Left lobe of liver (tissue), 2 donors: ENCODE results near the gene ZNF420. TPM values are rescaled to one million over a fixed set of nuclear protein-coding genes. Genes with fewer than 3 reads are reported as not detected.

Source experiments
- ATAC-seq: fragments of 200-7000 bp; cut with Tn5 transposase; one replicate; pipeline ENCODE4 v1.9.1; 2020; ENCODE audit warnings: mild to moderate bottlenecking, moderate library complexity
- DNase-seq: peaks from one replicate; pipeline ENCODE4 v3.0.0-alpha.2; 2020; ENCODE audit warnings: low spot score
- total RNA-seq: library from RNA; stranded (reverse); gene quantifications from one replicate; pipeline ENCODE4 v1.2.1, GENCODE V29; 2021
- donor health status: DM: no; HTN: no; CAD: no; lungs with moderate emphysema.
- donor health status: DM: no; HTN: yes; CAD: no.

ZNF420 gene
- total RNA-seq, 1 donor from 2014 or later = 5.6 TPM

DNA sequence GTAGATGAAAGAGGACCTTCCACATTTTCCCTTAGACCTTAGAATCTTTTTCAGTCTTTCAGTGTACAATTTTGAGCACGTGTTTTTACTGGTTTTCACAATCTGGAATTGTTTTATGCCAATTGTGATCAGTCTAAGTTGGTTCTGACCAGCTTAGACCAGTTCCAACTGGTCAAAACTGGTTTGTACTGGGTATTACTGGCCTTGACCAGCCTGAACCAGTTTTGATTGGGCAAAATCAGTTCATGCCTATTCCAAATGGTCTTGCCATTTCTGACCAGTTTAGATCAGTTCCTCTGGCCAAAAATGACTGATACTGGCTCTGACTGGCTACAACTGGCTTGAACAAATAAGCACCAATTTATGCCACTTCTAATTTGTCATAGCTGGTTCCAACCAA, 57.9 kb downstream of the ZNF420 start:
- DNase-seq = no peak
- ATAC-seq = no peak

GRCh38 chr19:37148214-37148613, 70.0 kb downstream of the ZNF420 start:
- DNase-seq = no peak
- no peak for ATAC-seq

DNA sequence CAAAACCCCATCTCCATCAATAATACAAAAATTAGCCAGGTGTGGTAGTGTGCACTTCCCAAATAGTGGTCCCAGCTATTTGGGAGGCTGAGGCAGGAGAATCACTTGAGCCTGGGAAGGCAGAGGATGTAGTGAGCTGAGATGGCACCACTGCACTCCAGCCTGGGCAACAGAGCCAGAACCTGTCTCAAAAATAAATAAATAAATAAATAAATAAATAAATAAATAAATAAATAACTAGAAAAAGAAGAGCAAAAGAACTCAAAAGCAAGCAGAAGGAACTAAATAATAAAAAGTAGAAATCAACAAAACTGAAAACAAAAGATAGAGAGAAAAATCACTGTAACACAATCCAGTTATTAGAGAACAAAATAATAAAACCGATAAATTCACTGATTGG, 81.9 kb downstream of the ZNF420 start:
- no peak for ATAC-seq
- no peak for DNase-seq

DNA sequence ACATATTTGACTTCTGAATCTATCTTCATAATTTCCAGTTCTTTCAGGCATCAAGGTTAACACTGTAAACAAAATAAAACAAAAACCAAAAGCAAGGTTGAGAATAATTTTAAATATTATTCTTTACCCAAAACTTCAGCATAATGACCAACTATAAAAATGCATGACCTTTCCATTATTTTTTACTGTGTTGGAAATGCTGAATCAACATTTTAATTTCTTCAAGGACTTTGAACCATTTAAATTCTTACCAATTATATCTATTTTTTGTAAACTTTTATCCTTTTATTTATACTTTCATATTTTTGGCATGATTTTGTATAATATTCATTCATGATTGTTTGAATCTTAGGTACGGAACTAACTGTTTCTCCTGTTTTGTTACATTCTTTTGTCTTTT, 87.4 kb downstream of the ZNF420 start:
- DNase-seq = no peak
- no peak for ATAC-seq

DNA sequence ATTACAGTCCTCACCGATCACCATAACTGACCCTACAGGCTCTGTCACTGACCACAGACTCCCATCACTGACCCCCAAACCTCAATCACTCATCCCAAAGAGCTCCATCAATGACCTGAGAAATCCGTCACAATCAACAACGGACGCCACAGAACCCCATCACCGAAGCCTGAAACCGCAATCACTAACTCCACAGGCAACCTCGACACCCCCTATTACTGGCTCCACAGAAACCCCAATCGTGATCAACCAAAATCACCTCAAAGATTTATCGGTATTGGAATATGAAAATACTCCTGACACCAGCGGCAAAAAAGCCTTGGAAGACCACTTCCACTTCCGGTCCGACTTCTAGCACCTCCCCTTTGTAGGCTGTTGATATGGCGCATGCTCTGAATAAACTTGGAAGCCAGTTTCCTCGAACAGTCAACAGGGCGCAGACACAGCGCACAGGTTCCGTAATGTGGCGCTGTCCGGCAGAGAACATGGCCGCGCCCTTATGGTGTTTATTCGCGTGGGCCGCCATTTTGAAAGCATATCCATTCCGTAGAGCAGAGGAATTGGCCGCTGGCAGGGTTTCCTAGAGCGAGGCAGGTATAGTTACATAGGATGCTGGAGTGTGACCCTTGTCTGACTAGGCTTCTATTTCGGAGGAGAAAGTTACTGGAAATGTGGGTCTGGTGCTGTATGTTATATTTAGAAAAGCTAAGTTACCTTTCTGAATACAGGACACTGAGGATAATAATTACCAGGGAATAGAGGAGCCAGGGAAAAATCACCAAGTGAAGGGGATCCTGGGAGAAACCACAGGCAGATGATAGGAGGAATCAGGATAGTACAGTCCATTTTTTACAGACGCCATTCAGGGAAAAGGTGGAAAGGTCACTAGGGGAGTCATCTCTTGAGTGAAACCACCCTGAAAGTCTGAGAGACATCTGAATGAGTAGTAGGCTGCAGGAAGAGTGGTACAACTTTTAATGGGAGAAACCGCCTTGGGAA, 94.4 kb downstream of the ZNF420 start, which contains the start of gene ZNF585A:
ZNF585A (minus strand) TSS at position 328 of the 999 bp plus-strand sequence. CDS start 2,785 bp downstream, outside the sequence.
- DNase-seq (peak; percentile 94), ATAC-seq (peak; percentile 100)

Other genes with a start within 250 kb of the ZNF420 start
- gene ZNF790, start 240.0 kb upstream of the ZNF420 start, total RNA-seq = 5.1 TPM
- gene ZNF345, start 227.6 kb upstream of the ZNF420 start, total RNA-seq = 2.1 TPM
- gene ZNF829, start 162.1 kb upstream of the ZNF420 start, total RNA-seq = 0.70 TPM
- 1.9 TPM for gene ZNF568, start 162.1 kb upstream of the ZNF420 start, total RNA-seq
- gene ZNF585A, start 94.3 kb downstream of the ZNF420 start, total RNA-seq = 2.6 TPM
- 4.4 TPM for gene ZNF585B, start 132.1 kb downstream of the ZNF420 start, total RNA-seq
- 3.2 TPM for gene ZNF383, start 139.8 kb downstream of the ZNF420 start, total RNA-seq